Astrocyte (in vitro differentiated cells and primary cell): ENCODE measurements around the gene ATP6V1E1. TPM values are rescaled to one million over a fixed set of nuclear protein-coding genes. Genes with fewer than 3 reads are reported as not detected.

Source experiments
- DNase-seq: peaks from one replicate; pipeline ENCODE4 v3.0.0-alpha.2; 2010; ENCODE audit warnings: low read depth
- FAIRE-seq: peaks from 2 replicates; lab custom pipeline; 2011; peaks lifted over from hg19 to GRCh38; lab: Jason Lieb, UNC
- H2AFZ ChIP-seq: 2 replicates; pipeline ENCODE4 v1.6.0; 2012; ENCODE audit warnings: low read depth, low read length, inconsistent platforms
- H3K27ac ChIP-seq: 2 replicates; pipeline ENCODE4 v1.5.1; 2011; ENCODE audit warnings: low read depth, low read length, inconsistent platforms
- H3K27me3 ChIP-seq: 2 replicates; pipeline ENCODE4 v1.6.0; 2011; ENCODE audit warnings: low read length, inconsistent platforms; ENCODE audit not compliant: insufficient read depth
- H3K36me3 ChIP-seq: 2 replicates; pipeline ENCODE4 v1.5.1; 2011; ENCODE audit warnings: low read length, inconsistent platforms; ENCODE audit not compliant: insufficient read depth
- H3K4me1 ChIP-seq: 2 replicates; pipeline ENCODE4 v1.5.1; 2011; ENCODE audit warnings: low read length, inconsistent platforms; ENCODE audit not compliant: insufficient read depth
- H3K4me2 ChIP-seq: 2 replicates; pipeline ENCODE4 v1.6.0; 2012; ENCODE audit warnings: low read length, inconsistent platforms
- H3K4me3 ChIP-seq: 2 replicates; pipeline ENCODE4 v1.5.1; 2011; ENCODE audit warnings: low read depth, mild to moderate bottlenecking, low read length, inconsistent platforms; ENCODE audit not compliant: insufficient read depth
- H3K79me2 ChIP-seq: 2 replicates; pipeline ENCODE4 v1.6.0; 2012; ENCODE audit warnings: mild to moderate bottlenecking, low read length, inconsistent platforms; ENCODE audit not compliant: insufficient read depth
- H3K9ac ChIP-seq: 2 replicates; pipeline ENCODE4 v1.6.0; 2012; ENCODE audit warnings: mild to moderate bottlenecking, low read length, inconsistent platforms
- H3K9me3 ChIP-seq: 2 replicates; pipeline ENCODE4 v1.5.1; 2012; ENCODE audit warnings: low read depth, mild to moderate bottlenecking, low read length, inconsistent platforms; ENCODE audit not compliant: insufficient read depth
- H4K20me1 ChIP-seq: 2 replicates; pipeline ENCODE4 v1.6.0; 2012; ENCODE audit warnings: low read length, inconsistent platforms; ENCODE audit not compliant: insufficient read depth
- H3K27ac Mint-ChIP-seq: one replicate; pipeline ENCODE4 v1.8.0; 2021; ENCODE audit warnings: mild to moderate bottlenecking, mixed read lengths; ENCODE audit not compliant: unreplicated experiment
- H3K27me3 Mint-ChIP-seq: one replicate; pipeline ENCODE4 v1.8.0; 2021; ENCODE audit warnings: low read depth, mixed read lengths; ENCODE audit not compliant: unreplicated experiment
- H3K36me3 Mint-ChIP-seq: one replicate; pipeline ENCODE4 v1.8.0; 2021; ENCODE audit warnings: low read depth, mixed read lengths; ENCODE audit not compliant: unreplicated experiment
- H3K4me1 Mint-ChIP-seq: one replicate; pipeline ENCODE4 v1.8.0; 2021; ENCODE audit warnings: low read depth, mixed read lengths; ENCODE audit not compliant: unreplicated experiment
- H3K4me3 Mint-ChIP-seq: one replicate; pipeline ENCODE4 v1.8.0; 2021; ENCODE audit warnings: mild to moderate bottlenecking, moderate library complexity, mixed read lengths; ENCODE audit not compliant: unreplicated experiment
- H3K9me3 Mint-ChIP-seq: one replicate; pipeline ENCODE4 v1.8.0; 2021; ENCODE audit warnings: mild to moderate bottlenecking, mixed read lengths; ENCODE audit not compliant: unreplicated experiment
- EZH2 ChIP-seq: IDR thresholded peaks from 2 replicates; pipeline ENCODE4 v1.6.1; 2012; ENCODE audit warnings: mild to moderate bottlenecking, low read length, inconsistent platforms; ENCODE audit not compliant: insufficient read depth
- total RNA-seq: library from RNA; stranded (reverse); gene quantifications from 2 replicates; pipeline ENCODE4 v1.2.1, GENCODE V29; 2021
- TF ChIP-seq, protein P1 (sequence below): IDR thresholded peaks from 2 replicates; pipeline ENCODE4 v1.5.1; 2011; ENCODE audit warnings: low read depth, mild to moderate bottlenecking, inconsistent platforms, low read length, moderate library complexity; ENCODE audit not compliant: insufficient read depth

The ATP6V1E1 gene
- total RNA-seq, 1 donor from 2014 or later = 160 TPM

DNA sequence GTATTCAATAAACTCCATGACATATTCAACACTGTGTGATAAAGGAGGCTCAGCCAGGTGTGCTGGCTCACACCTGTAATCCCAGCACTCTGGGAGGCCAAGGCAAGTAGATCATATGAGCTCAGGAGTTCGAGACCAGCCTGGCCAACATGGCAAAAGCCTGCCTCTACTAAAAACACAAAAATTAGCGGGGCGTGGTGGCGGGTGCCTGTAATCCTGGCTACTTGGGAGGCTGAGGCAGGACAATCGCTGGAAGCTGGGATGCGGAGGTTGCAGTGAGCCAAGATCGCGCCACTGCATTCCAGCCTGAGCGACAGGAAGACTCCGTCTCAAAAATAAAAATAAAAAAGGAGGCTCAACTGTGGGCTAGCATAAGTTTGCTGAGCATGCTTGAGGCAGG lies 69.4 kb downstream of the ATP6V1E1 start:
- H3K79me2 ChIP-seq = no peaks in the 10 kb centered on the region
- H3K9me3 ChIP-seq = no peaks in the 10 kb centered on the region
- no peak overlapping the region for H3K27ac Mint-ChIP-seq
- no peak overlapping the region for H3K9ac ChIP-seq
- no peak for DNase-seq
- H3K4me3 ChIP-seq = no peak overlapping the region
- H3K27ac ChIP-seq = no peak overlapping the region
- no peak for FAIRE-seq
- H2AFZ ChIP-seq = no peak overlapping the region
- no peak for TF ChIP-seq EZH2
- TF ChIP-seq, protein P1, sequence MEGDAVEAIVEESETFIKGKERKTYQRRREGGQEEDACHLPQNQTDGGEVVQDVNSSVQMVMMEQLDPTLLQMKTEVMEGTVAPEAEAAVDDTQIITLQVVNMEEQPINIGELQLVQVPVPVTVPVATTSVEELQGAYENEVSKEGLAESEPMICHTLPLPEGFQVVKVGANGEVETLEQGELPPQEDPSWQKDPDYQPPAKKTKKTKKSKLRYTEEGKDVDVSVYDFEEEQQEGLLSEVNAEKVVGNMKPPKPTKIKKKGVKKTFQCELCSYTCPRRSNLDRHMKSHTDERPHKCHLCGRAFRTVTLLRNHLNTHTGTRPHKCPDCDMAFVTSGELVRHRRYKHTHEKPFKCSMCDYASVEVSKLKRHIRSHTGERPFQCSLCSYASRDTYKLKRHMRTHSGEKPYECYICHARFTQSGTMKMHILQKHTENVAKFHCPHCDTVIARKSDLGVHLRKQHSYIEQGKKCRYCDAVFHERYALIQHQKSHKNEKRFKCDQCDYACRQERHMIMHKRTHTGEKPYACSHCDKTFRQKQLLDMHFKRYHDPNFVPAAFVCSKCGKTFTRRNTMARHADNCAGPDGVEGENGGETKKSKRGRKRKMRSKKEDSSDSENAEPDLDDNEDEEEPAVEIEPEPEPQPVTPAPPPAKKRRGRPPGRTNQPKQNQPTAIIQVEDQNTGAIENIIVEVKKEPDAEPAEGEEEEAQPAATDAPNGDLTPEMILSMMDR = no peak
- peaks cover 10% of the 10 kb centered on the region for H3K4me1 Mint-ChIP-seq
- no peaks in the 10 kb centered on the region for H4K20me1 ChIP-seq
- H3K27me3 ChIP-seq = peaks cover 2% of the 10 kb centered on the region
- H3K4me2 ChIP-seq = no peak overlapping the region
- no peaks in the 10 kb centered on the region for H3K9me3 Mint-ChIP-seq
- no peaks in the 10 kb centered on the region for H3K36me3 ChIP-seq
- H3K4me1 ChIP-seq = peaks cover 8% of the 10 kb centered on the region
- H3K27me3 Mint-ChIP-seq = no peaks in the 10 kb centered on the region
- H3K36me3 Mint-ChIP-seq = peaks cover 18% of the 10 kb centered on the region
- H3K4me3 Mint-ChIP-seq = no peak overlapping the region

DNA sequence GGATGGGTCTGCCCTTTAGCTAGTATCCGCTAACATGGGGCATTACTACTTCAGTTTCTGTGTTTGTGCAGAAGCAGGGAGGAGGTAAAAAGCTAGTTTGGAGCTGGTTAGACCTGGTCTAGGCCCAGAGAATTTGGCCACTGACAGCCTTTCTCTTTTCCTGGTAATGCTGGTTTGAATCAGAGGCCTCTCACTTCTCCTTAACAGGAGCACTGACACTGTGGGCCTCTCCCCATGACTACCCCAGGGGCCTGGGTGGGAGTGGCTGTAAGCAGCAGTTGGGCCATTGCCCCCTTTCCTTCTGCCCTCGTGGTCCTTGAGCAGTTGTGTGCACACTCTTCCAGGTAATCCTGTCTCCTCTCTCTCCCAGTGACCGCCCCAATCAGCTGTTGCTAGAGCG lies 73.7 kb downstream of the ATP6V1E1 start:
- no peak overlapping the region for H3K4me2 ChIP-seq

DNA sequence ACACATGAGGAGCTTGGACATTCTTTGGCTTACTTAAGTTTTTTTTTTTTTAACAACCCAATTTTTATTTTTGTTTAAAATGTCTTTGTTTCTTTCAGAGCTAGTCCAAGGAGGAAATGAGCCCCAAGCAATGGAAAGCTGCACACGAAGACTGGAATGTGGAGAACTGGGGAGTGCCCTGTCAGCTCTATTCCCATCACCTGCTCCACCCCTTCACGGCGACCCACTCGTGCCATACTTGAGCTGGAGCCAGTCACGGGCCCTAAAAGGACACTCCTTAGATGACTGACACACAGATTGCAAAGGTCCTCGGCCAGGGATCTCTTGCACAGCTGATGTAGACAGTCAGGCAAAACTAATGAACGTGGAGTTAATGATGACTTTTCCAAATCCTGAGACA lies 75.8 kb downstream of the ATP6V1E1 start:
- no peaks in the 10 kb centered on the region for H3K27me3 ChIP-seq
- no peaks in the 10 kb centered on the region for H4K20me1 ChIP-seq
- Mint-ChIP-seq H3K4me1 (peaks cover 1% of the 10 kb centered on the region), H3K9me3 (no peaks in the 10 kb centered on the region), H3K36me3 (peaks cover 26% of the 10 kb centered on the region), H3K4me3 (no peak overlapping the region), H3K27ac (no peak overlapping the region), H3K27me3 (no peaks in the 10 kb centered on the region)
- H3K9ac ChIP-seq = no peak overlapping the region
- DNase-seq = no peak
- H3K4me1 ChIP-seq = no peaks in the 10 kb centered on the region
- TF ChIP-seq, protein P1 = no peak
- TF ChIP-seq EZH2 = no peak
- FAIRE-seq = no peak
- no peak overlapping the region for H3K27ac ChIP-seq
- no peak overlapping the region for H3K4me2 ChIP-seq
- H3K9me3 ChIP-seq = no peaks in the 10 kb centered on the region
- no peak overlapping the region for H3K4me3 ChIP-seq
- H3K36me3 ChIP-seq = no peaks in the 10 kb centered on the region
- no peak overlapping the region for H2AFZ ChIP-seq
- H3K79me2 ChIP-seq = no peaks in the 10 kb centered on the region

More for the DNA sequence above, 73.7 kb downstream of the ATP6V1E1 start:
- TF ChIP-seq EZH2 = no peak
- FAIRE-seq (no peak), DNase-seq (no peak)
- Mint-ChIP-seq H3K4me3 (no peak overlapping the region), H3K27ac (no peak overlapping the region), H3K9me3 (no peaks in the 10 kb centered on the region), H3K4me1 (peaks cover 1% of the 10 kb centered on the region), H3K36me3 (peaks cover 26% of the 10 kb centered on the region), H3K27me3 (no peaks in the 10 kb centered on the region)
- Histone ChIP-seq H3K79me2 (no peaks in the 10 kb centered on the region), H3K9me3 (no peaks in the 10 kb centered on the region), H3K27me3 (no peaks in the 10 kb centered on the region), H3K27ac (no peak overlapping the region), H3K9ac (no peak overlapping the region), H2AFZ (no peak overlapping the region), H4K20me1 (no peaks in the 10 kb centered on the region), H3K4me1 (no peaks in the 10 kb centered on the region), H3K36me3 (no peaks in the 10 kb centered on the region), H3K4me3 (no peak overlapping the region)
